GM21737 (cell line): Measurements from ENCODE around the gene RIMBP2.

ENCODE experiments used
- ATAC-seq: cut with Tn5 transposase; IDR thresholded peaks from one replicate; pipeline ENCODE4 v1.9.1; 2021; ENCODE audit warnings: mild to moderate bottlenecking, moderate library complexity; ENCODE audit not compliant: unreplicated experiment

Gene RIMBP2

GRCh38 chr12:130353081-130353480 is 363.0 kb downstream of the RIMBP2 start:
- no peak for ATAC-seq

- no peak for ATAC-seq
These were observed 364.8 kb downstream of the RIMBP2 start for GRCh38 chr12:130351326-130351725.

GRCh38 chr12:130350715-130351114 is 365.4 kb downstream of the RIMBP2 start:
- ATAC-seq, result no peak

GRCh38 chr12:130347588-130347987 is 368.5 kb downstream of the RIMBP2 start:
- ATAC-seq, result no peak
